SK-N-SH (cell line): ENCODE data around the gene DMD.

Experiments
- CTCF ChIP-seq: fragments of 200-600 bp; sonication (generic); IDR thresholded peaks from 2 replicates; pipeline ENCODE4 v1.6.1; 2017; ENCODE audit warnings: antibody characterized with exemption, mild to moderate bottlenecking, moderate library complexity
- EP300 ChIP-seq, 2 experiments: IDR thresholded peaks; 2 replicates each; pipeline versions ENCODE4 v1.4.0 to v1.6.1; 2012; ENCODE audit warnings: borderline replicate concordance in 1 of 2, low read depth in 1 of 2, low read length in 1 of 2

GRCh38 chrX:32618154-32618553 lies 593.2 kb downstream of the DMD start:
- no peak for TF ChIP-seq EP300 (IDR thresholded peaks at IDR 0.05; ENCODE audit: borderline replicate concordance in 1 of 2, low read depth in 1 of 2, low read length in 1 of 2)
- no peak for TF ChIP-seq CTCF
